Stimulated activated CD4-positive, alpha-beta T cell treated with anti-CD3 and anti-CD28 coated beads, Interleukin-1b, Interleukin-23, amount 100 ng/mL, for 1 hour (primary cell): ENCODE measurements around the gene SETD4.
"Not testable (repeated sequence)": the region's sequence is repeated elsewhere in the genome, so short reads cannot be mapped to it uniquely, and the experiment has no call there.

ENCODE experiments used
- DNase-seq, 2 donors: peaks; one replicate each; pipeline ENCODE4 v3.0.0-alpha.2; 2020; ENCODE audit warnings: low read depth in 2 of 2

SETD4 gene

GRCh38 chr21:36079010-36079649 lies 18.8 kb upstream of the SETD4 start:
- DNase-seq, result no peak

- DNase-seq, result no peak
These were observed 17.4 kb upstream of the SETD4 start for GRCh38 chr21:36077758-36078157.

- no peak for DNase-seq
These were observed 16.7 kb upstream of the SETD4 start for GRCh38 chr21:36076878-36077655.

GRCh38 chr21:36075953-36076352 lies 15.6 kb upstream of the SETD4 start:
- no peak for DNase-seq

- DNase-seq, result no peak
These were observed 14.8 kb upstream of the SETD4 start for GRCh38 chr21:36075171-36075570.

- not testable (repeated sequence) for DNase-seq
These were observed 13.6 kb upstream of the SETD4 start for GRCh38 chr21:36073911-36074310.

GRCh38 chr21:36073181-36073580 lies 12.9 kb upstream of the SETD4 start:
- no peak for DNase-seq

GRCh38 chr21:36072453-36073162 lies 12.3 kb upstream of the SETD4 start:
- no peak for DNase-seq

GRCh38 chr21:36070999-36071398 lies 10.7 kb upstream of the SETD4 start:
- DNase-seq, result no peak

GRCh38 chr21:36069713-36070583 lies 9.6 kb upstream of the SETD4 start, which contains the start of gene CBR1:
Gene CBR1, plus strand, starts transcription at chr21:36070024. Its CDS starts 92 bp downstream, at chr21:36070116.
- DNase-seq, result peak; percentile 73 to 74

GRCh38 chr21:36068748-36069398 lies 8.5 kb upstream of the SETD4 start:
- DNase-seq, result no peak

- DNase-seq, result no peak
These were observed 5.2 kb upstream of the SETD4 start for GRCh38 chr21:36065497-36066036.

- no peak for DNase-seq
These were observed 3.7 kb upstream of the SETD4 start for GRCh38 chr21:36064085-36064460.

GRCh38 chr21:36063375-36064084 lies 3.2 kb upstream of the SETD4 start:
- DNase-seq, result no peak

- DNase-seq, result no peak
These were observed 1.1 kb upstream of the SETD4 start for GRCh38 chr21:36061445-36061844.

- no peak for DNase-seq
These were observed 535 bp downstream of the SETD4 start for GRCh38 chr21:36059823-36060158.

- no peak for DNase-seq
These were observed 4.8 kb downstream of the SETD4 start for GRCh38 chr21:36055551-36055950.

GRCh38 chr21:36053715-36054062 lies 6.6 kb downstream of the SETD4 start:
- no peak for DNase-seq

- DNase-seq, result no peak
These were observed 7.2 kb downstream of the SETD4 start for GRCh38 chr21:36052860-36053714.

GRCh38 chr21:36048357-36048756 lies 12.0 kb downstream of the SETD4 start:
- no peak for DNase-seq
